Smooth muscle cell (in vitro differentiated cells): ENCODE results near the gene NATD1. TPM values are rescaled to one million over a fixed set of nuclear protein-coding genes. Genes with fewer than 3 reads are reported as not detected.

Experiments
- DNase-seq: peaks from one replicate; lab custom pipeline; 2025; ENCODE audit not compliant: unreplicated experiment; lab: John Stamatoyannopoulos, UW
- H2AFZ ChIP-seq: fragments of 200-600 bp; sonication (generic); 2 replicates; pipeline ENCODE4 v1.6.0; 2016; ENCODE audit warnings: antibody characterized with exemption, low read depth, mild to moderate bottlenecking
- H3F3A ChIP-seq: fragments of 200-600 bp; sonication (generic); 2 replicates; pipeline ENCODE4 v1.6.0; 2017; ENCODE audit warnings: antibody characterized with exemption, low read depth
- H3K27ac ChIP-seq: fragments of 200-600 bp; sonication (generic); 2 replicates; pipeline ENCODE4 v1.5.1; 2016; ENCODE audit warnings: low read depth, mild to moderate bottlenecking
- H3K27me3 ChIP-seq: fragments of 200-600 bp; sonication (generic); 2 replicates; pipeline ENCODE4 v1.6.1; 2016; ENCODE audit warnings: low read depth, mild to moderate bottlenecking
- H3K36me3 ChIP-seq: fragments of 200-600 bp; sonication (generic); 2 replicates; pipeline ENCODE4 v1.5.1; 2016; ENCODE audit warnings: low read depth
- H3K4me1 ChIP-seq: fragments of 200-600 bp; sonication (generic); 2 replicates; pipeline ENCODE4 v1.5.1; 2016; ENCODE audit warnings: low read depth
- H3K4me2 ChIP-seq: fragments of 200-600 bp; sonication (generic); 2 replicates; pipeline ENCODE4 v1.6.0; 2016; ENCODE audit warnings: mild to moderate bottlenecking
- H3K4me3 ChIP-seq: fragments of 200-600 bp; sonication (generic); 2 replicates; pipeline ENCODE4 v1.5.1; 2016; ENCODE audit warnings: mild to moderate bottlenecking
- H3K79me2 ChIP-seq: fragments of 200-600 bp; sonication (generic); 2 replicates; pipeline ENCODE4 v1.6.0; 2016; ENCODE audit warnings: low read depth, mild to moderate bottlenecking
- H3K9ac ChIP-seq: fragments of 200-600 bp; sonication (generic); 2 replicates; pipeline ENCODE4 v1.6.0; 2016; ENCODE audit warnings: low read depth
- H3K9me3 ChIP-seq: fragments of 200-600 bp; sonication (generic); replicated peaks from 2 replicates; pipeline ENCODE4 v1.5.1; 2016; ENCODE audit warnings: low read depth
- H4K20me1 ChIP-seq: fragments of 200-600 bp; sonication (generic); 2 replicates; pipeline ENCODE4 v1.6.0; 2016; ENCODE audit warnings: low read depth
- WGBS: methylation state at CpG from one replicate; pipeline ENCODE4 v1.1.7; 2016; ENCODE audit warnings: low lambda C conversion rate; 5-methylcytosine and 5-hydroxymethylcytosine counted together
- polyA plus RNA-seq: library from polyadenylated mRNA; unstranded; fragments of >200 nt; fragmentation: Nextera tagmentation; extraction: Ambion mirVana; gene quantifications from 2 replicates; pipeline ENCODE4 v1.2.1, GENCODE V29; 2016
- total RNA-seq: library from RNA; depleted of rRNA; stranded (reverse); fragments of >200 nt; gene quantifications from 2 replicates; pipeline ENCODE4 v1.2.3, GENCODE V29; 2014
- TF ChIP-seq, protein P1 (sequence below): fragments of 200-600 bp; sonication (generic); IDR thresholded peaks from 2 replicates; pipeline ENCODE4 v1.5.1; 2017; ENCODE audit warnings: borderline replicate concordance, mild to moderate bottlenecking, antibody characterized with exemption; ENCODE audit not compliant: insufficient read depth, poor library complexity, severe bottlenecking

The NATD1 gene
- total and polyA plus RNA-seq, 2 experiments from 2014 or later, result 2.2 to 2.7 TPM

DNA sequence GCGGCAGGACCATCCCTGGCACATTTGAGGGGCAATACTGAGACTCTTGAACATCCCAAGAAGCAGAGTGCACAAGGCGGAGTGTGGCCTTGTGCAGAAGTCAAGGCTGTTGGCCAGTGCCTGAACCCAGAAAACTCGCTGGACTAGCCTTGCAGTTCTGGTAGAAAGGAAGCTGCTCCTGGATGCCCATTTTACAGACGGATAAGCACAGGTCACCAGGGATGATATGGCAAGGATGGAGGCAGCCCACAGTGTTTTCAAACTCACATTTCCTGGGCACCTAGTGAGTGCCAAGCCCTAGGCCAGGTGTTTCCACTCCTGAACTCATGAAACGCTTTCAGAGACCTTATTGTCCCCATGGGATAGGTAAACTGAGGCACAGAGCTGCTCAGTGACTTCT, 29.6 kb upstream of the NATD1 start:
- Histone ChIP-seq H3K79me2 (peaks cover 22% of the 10 kb centered on the region), H3K9ac (peak overlapping the region; percentile 25), H3K9me3 (no peaks in the 10 kb centered on the region), H4K20me1 (peaks cover 28% of the 10 kb centered on the region), H3K4me1 (peaks cover 23% of the 10 kb centered on the region), H3K4me3 (no peak overlapping the region), H3K4me2 (no peak overlapping the region), H2AFZ (no peak overlapping the region), H3K27ac (peak overlapping the region; percentile 63), H3F3A (no peaks in the 10 kb centered on the region), H3K36me3 (no peaks in the 10 kb centered on the region), H3K27me3 (no peaks in the 10 kb centered on the region)
- no peak for DNase-seq
- TF ChIP-seq, protein P1, sequence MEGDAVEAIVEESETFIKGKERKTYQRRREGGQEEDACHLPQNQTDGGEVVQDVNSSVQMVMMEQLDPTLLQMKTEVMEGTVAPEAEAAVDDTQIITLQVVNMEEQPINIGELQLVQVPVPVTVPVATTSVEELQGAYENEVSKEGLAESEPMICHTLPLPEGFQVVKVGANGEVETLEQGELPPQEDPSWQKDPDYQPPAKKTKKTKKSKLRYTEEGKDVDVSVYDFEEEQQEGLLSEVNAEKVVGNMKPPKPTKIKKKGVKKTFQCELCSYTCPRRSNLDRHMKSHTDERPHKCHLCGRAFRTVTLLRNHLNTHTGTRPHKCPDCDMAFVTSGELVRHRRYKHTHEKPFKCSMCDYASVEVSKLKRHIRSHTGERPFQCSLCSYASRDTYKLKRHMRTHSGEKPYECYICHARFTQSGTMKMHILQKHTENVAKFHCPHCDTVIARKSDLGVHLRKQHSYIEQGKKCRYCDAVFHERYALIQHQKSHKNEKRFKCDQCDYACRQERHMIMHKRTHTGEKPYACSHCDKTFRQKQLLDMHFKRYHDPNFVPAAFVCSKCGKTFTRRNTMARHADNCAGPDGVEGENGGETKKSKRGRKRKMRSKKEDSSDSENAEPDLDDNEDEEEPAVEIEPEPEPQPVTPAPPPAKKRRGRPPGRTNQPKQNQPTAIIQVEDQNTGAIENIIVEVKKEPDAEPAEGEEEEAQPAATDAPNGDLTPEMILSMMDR, result no peak
- WGBS, result 99% methylated on average over 5 of the region's 5 CpGs

DNA sequence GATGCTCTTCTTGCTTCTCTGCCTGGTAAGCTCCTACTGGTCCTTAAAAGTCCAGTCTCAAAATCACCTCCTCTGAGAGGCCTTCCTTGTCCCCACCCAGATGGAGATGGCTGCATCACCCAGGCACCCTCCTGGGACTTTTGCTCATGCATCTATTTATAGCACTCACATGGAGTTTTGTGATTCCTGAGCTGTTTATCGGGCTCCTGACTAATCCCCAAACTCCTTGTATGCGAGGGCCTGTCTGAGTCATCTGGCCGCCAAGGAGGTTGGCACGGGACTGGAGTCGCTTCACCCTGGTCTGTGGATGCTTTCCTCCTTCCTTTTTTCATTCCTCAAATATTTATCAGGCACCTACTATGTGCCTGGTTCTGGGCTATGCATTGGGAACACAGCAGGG, 29.0 kb upstream of the NATD1 start:
- Histone ChIP-seq H3F3A (no peaks in the 10 kb centered on the region), H2AFZ (no peak overlapping the region), H3K4me1 (peaks cover 19% of the 10 kb centered on the region), H3K9ac (no peak overlapping the region), H4K20me1 (peaks cover 23% of the 10 kb centered on the region), H3K79me2 (peaks cover 17% of the 10 kb centered on the region), H3K27me3 (no peaks in the 10 kb centered on the region), H3K4me3 (no peak overlapping the region), H3K9me3 (no peaks in the 10 kb centered on the region), H3K36me3 (no peaks in the 10 kb centered on the region), H3K27ac (peak overlapping the region; percentile 63), H3K4me2 (no peak overlapping the region)
- no peak for DNase-seq
- TF ChIP-seq, protein P1, result no peak
- 3% methylated on average over 5 of the region's 5 CpGs for WGBS

DNA sequence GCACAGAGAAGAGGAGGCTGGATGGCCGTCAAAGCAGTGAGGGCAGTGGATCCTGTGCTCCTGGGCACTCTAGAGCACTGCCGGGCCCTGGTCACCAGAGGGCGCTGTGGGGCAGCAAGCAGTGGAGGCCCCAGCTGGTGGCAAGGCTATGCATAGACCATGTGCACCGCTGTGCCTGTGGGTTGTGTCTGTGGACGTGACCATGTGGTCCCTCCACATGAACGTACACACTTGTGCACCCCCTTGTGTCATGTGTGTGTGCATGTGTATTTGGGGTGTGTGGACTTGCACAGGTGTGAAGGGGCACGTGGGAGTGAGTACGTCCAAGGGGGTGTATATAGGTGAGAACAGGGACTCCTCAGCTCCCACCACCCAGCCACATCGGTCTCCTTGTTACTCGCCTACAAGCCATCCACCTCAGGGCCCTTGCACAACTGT, 26.9 kb upstream of the NATD1 start:
- DNase-seq, result peak; percentile 72
- Histone ChIP-seq H4K20me1 (peaks cover 3% of the 10 kb centered on the region), H3K36me3 (no peaks in the 10 kb centered on the region), H3K4me1 (no peaks in the 10 kb centered on the region), H3K9ac (no peak overlapping the region), H3K4me3 (no peak overlapping the region), H3K27me3 (no peaks in the 10 kb centered on the region), H3K79me2 (peaks cover 5% of the 10 kb centered on the region), H3K27ac (no peak overlapping the region), H3K9me3 (no peaks in the 10 kb centered on the region), H3K4me2 (no peak overlapping the region), H3F3A (no peaks in the 10 kb centered on the region), H2AFZ (no peak overlapping the region)
- TF ChIP-seq, protein P1, result peak; percentile 96
- 29% methylated on average over 10 of the region's 10 CpGs for WGBS

DNA sequence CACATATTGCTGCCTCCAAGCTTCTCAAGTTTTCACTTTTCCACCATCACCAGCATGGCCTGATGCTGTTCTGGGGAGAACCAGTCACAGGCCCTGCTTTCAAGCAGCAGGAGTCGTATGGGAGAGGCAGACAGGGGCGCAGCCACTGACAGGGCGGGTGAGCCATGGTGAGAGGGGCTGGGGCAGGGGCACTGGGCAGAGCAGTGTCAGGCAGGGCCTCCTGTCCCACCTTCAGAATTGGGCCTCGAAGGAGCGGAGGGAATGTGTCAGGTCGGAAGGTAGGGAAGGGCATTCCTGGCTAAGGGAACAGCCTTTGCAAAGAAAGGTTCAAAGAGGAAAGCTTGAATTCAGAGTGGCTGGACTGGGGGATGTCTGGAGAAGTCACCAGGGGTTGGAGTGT, 26.4 kb upstream of the NATD1 start:
- Histone ChIP-seq H3K4me2 (no peak overlapping the region), H3K36me3 (no peaks in the 10 kb centered on the region), H3K9ac (no peak overlapping the region), H3K4me3 (no peak overlapping the region), H3K79me2 (no peaks in the 10 kb centered on the region), H3K4me1 (no peaks in the 10 kb centered on the region), H3K27me3 (no peaks in the 10 kb centered on the region), H3K9me3 (no peaks in the 10 kb centered on the region), H3K27ac (no peak overlapping the region), H2AFZ (no peak overlapping the region), H3F3A (no peaks in the 10 kb centered on the region), H4K20me1 (no peaks in the 10 kb centered on the region)
- 87% methylated on average over 6 of the region's 6 CpGs for WGBS
- TF ChIP-seq, protein P1, result no peak
- no peak for DNase-seq
